Transverse colon (tissue), 4 donors: Measurements from ENCODE around the gene GNB4.

ENCODE experiments used
- CTCF ChIP-seq, 5 experiments: fragments of 200-600 bp in 3 of 5; fragments of 450-650 bp in 2 of 5; sonication (generic) in 3 of 5; IDR thresholded peaks; 1 replicate in 2 of 5; 2 replicates in 3 of 5; pipeline ENCODE4 v1.5.1; 2016 to 2017; ENCODE audit warnings: antibody characterized with exemption in 5 of 5, inconsistent platforms in 3 of 5, mild to moderate bottlenecking in 2 of 5, moderate library complexity in 1 of 5
- EP300 ChIP-seq: sonication (generic); formaldehyde crosslinking; IDR thresholded peaks from one replicate; pipeline ENCODE4 v1.6.1; 2017; ENCODE audit warnings: antibody characterized with exemption, low read depth
- POLR2A ChIP-seq: fragments of 450-650 bp; IDR thresholded peaks from one replicate; pipeline ENCODE4 v1.6.1; 2016; ENCODE audit warnings: antibody characterized with exemption, mild to moderate bottlenecking, moderate library complexity
- POLR2AphosphoS5 ChIP-seq, 3 donors: sonication (generic); formaldehyde crosslinking; IDR thresholded peaks; one replicate each; pipeline ENCODE4 v1.6.1; 2016; ENCODE audit warnings: antibody characterized with exemption in 3 of 3

- TF ChIP-seq CTCF (IDR thresholded peaks at IDR 0.05) (no peak), POLR2A (no peak), EP300 (no peak), POLR2AphosphoS5 (IDR thresholded peaks at IDR 0.05) (no peak)
These were observed 13.2 kb upstream of the GNB4 start for GRCh38 chr3:179464323-179465092.
